EH (cell line): Measurements from ENCODE around the gene CARD11.
A peak's percentile ranks its signal among the peaks of the same experiment; 100 is the strongest.
"Not testable (repeated sequence)": the region's sequence is repeated elsewhere in the genome, so short reads cannot be mapped to it uniquely, and the experiment has no call there.

Experiments used
- DNase-seq: peaks from one replicate; pipeline ENCODE4 v3.0.0-alpha.2; 2015; ENCODE audit warnings: low read depth

CARD11 gene

GRCh38 chr7:2962865-2963264 is 80.8 kb downstream of the CARD11 start:
- no peak for DNase-seq

DNA sequence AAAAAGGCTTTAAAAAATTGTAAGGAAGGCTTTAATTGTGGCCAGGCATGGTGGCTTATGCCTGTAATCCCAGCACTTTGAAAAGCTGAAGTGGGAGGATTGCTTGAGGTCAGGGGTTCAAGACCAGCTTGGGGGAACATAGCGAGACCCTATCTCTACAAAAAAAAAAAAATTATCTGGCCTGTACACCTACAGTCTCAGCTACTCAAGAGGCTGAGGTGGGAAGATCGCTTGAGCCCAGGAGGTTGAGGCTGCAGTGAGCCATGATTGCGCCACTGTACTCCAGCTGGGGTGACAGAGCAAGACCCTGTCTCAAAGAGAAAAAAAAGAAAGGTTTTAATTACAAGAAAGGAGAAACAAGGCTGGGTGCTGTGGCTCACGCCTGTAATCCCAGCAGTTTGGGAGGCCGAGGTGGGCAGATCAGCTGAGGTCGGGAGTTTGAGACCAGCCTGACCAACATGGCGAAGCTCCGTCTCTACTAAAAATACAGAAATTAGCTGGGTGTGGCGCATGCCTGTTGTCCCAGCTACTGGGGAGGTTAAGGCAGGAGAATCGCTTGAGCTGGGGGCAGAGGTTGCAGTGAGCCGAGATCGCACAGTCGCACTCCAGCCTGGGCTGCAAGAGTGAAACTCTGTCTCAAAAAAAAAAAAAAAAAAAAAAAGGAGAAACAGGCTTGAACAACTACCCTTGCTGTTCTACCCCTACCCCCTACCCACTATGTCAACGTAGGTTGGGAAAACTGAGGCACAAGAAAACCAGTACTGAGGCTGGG is 83.7 kb downstream of the CARD11 start:
- DNase-seq: no peak

- no peak for DNase-seq
These were observed 84.5 kb downstream of the CARD11 start for GRCh38 chr7:2959103-2959680.

DNA sequence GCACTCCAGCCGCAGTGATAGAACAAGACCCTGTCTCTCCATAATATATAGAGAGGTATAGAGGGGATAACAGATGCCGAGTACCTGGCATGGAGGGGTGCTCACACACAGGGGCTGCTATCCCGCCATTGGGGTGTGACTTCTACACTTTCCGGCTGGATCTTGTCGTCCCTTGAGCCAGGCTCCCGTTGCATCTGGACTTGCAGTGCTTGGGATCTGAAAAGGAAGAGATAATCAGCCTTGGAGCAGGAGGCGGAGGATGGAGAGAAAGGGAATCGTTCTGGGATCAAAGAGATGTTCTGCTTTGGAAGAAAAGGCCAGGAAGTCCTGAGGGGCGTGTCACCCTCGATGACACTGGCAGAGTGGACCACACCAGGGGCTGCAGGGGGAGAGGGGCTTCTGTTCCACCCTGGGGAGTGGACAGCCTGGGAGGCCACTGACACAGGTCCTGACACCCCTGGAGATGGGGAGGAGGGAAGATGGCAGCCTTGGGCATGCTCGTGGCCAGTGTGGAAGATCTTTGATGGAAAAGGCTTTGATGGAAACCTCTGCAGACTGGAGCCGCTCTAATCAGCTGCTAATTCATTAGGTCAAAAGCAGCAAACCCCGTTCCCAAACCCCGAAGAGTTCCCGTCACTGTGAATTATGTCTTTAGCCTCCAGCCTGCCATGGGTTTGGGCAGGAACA is 85.1 kb downstream of the CARD11 start:
- DNase-seq: no peak

- not testable (repeated sequence) for DNase-seq
These were observed 86.3 kb downstream of the CARD11 start for GRCh38 chr7:2957369-2957727.

- DNase-seq: peak; percentile 41
These were observed 86.9 kb downstream of the CARD11 start for GRCh38 chr7:2956526-2957368.

- DNase-seq: no peak
These were observed 87.6 kb downstream of the CARD11 start for GRCh38 chr7:2956076-2956475.

DNA sequence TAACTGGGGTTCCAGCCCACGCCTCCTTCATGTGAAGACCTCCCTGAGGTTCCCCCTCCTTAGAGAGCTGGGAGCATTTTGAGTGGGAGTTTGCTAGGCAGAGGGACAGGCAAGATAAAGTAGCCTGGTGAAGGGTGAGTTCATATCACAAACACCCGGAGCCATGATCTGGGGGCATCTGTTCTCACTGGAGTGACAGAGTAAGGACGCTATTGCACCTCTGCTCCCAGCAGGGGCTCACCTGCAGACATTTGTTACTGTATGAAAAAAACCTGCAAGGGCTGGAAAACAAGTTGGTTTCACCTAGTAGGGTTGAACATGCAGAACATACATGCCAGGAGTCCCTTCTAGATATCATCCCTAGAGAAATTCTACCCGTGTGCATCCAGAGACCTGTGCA is 88.4 kb downstream of the CARD11 start:
- DNase-seq: no peak

GRCh38 chr7:2954433-2954853 is 89.2 kb downstream of the CARD11 start:
- no peak for DNase-seq

DNA sequence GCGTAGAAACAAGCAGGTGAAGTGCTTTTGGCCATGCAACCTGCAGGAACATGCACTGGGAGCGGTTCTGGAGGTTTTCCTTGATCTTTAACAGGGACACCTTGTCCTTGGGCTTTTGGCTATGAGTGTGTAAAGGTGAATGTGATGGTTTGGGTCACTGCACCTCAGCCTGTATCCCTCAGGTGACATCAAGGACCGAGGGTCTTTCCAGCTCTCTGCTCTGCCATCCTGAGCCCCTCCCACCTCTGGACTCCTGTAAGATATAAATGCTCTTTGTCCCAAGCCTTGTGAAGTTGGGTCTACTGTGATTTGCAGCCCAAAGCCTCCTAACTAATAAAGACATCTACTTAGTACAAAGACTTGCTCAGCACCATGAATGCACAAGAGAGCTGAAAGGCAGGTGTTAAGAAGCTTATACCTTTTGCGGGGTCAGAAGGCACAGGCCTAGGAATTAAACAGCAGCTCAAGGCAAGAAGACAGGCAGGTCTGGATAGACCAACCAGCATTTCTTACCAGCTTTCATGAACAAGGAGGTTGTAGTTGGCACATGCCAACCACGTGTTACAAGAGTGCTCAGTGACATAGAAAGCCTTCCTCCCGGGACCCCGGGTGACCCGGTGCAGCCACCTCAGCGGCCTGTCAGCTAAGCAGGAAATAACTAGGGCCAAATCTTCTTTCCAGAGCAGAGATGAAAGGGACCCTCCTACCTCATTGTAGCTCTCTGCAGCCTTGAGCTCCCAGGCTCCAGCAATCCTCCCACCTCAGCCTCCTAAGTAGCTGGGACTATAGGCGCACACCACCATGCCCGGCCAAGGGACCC is 89.9 kb downstream of the CARD11 start:
- DNase-seq: no peak

GRCh38 chr7:2953099-2953498 is 90.6 kb downstream of the CARD11 start:
- DNase-seq: no peak

DNA sequence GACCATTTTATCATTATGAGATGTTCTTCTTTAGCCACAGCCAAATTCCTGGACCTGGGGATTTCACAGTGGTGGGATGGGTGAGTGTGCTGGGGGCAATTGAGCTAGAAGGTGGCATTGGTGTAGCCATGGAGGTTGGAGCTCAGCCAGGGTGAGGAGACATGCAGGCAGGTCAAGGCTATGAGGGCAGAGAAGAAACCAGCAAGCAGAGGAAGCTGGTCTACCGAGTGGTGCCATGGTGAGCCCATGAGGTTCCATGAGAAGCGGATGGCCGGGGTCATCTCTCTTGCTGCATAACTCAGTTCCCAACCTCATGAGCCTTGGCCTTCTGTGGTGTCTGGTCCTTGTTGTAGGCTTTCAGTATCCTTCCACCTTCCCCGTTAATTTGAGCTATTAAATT is 91.4 kb downstream of the CARD11 start:
- no peak for DNase-seq

DNA sequence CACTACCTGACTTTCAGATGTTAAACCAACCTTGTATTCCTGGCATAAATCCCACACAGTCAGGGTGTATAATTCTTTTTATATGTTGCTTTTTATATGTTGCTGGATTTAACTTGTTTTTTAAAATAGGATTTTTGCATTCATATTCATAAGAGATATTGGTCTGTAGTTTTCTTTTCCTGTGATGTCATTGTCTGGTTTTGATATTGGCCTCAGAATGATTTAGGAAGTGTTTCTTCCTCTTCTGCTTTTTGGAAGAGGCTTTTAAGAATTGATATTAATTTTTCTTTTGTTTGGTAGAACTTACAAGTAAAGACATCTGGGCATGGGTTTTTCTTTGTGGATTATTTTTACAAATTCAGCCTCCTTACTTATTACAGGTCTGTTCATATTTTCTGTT is 93.1 kb downstream of the CARD11 start:
- DNase-seq: no peak

DNA sequence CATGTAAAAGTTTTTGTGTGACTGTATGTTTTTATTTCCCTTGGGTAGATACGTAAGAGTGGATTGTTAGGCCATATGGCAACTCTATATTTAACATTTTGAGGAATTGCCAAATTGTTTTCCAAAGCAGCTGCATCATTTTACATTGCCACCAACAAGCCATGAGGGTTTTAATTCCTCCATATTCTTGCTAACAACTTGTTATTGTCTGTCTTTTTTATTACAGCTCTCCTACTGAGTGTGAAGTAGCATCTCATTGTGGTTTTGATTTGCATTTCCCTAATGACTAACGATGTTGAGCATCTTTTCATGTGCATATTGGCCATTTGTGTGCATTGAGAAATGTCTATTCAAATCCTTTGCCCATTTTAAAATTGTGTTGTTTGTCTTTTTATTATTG is 94.9 kb downstream of the CARD11 start:
- DNase-seq: no peak

DNA sequence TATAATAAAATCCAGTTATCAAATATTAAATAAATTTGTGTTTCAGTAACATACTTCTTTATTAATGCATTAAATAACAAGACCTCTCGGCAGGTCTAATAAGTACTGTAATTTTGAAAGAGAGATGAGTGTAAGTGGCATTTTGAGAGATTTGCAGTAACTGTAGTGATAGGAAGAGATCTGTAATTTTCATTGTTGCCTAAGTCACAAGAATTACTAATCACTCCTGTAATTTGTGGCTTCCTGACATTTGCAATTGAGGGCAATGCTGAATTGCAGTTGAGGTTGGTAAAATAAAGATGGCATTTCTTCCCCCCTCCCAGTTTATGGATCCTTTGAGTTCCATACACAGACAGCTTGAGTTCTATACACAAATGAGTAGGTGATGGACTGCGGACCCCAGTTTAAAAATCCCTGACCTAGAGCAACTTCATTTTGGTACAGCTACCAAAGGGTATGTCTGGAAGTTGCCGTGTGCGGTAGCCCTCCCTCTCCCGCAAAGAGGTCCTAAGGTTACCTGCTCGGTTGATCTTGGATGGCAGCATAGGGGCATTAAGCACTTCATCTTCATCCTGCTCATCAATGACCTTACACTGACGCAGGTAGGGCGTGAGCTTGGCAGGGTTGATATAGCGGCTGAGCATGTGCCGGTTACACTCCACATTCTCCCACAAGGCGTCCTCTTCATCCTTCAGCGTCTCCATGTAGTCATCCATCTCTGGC is 96.4 kb downstream of the CARD11 start:
- no peak for DNase-seq

DNA sequence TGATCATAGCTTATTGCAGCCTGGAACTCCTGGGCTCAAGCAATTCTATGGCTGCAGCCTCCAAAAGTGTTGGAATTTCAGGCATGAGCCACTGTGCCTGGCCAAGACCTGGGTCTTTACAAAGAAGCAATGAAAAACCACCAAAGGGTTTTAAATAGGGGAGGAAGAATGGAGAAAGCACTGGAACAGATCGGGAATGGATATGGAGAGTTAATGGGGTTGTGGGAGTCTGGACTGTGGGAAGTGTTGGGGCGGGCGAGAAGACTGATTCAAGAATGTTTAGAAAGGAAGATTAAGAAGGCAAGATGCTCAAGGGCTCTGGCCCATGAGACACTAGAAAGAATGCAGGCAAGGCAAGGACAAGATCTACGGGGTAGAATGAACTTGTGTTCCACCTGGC is 98.5 kb downstream of the CARD11 start:
- no peak for DNase-seq

DNA sequence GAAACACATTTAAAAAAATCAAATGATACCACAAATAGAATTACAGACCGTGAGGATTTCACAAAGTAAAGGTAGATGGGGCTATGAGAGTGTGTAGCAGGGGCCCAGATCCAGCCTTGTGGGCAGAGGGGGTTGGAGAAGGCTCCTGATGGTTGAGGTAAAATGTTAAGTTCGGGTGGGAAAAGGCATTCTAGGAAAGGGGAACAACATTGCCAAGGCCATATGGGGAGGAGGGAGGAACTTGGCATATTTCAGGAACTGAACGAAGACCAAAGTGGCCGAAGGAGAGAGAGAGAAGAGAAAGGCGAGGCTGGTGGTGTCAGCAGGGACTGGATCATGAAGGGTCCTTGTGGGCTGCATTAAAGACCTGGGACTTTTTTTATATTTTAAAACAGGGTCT is 98.9 kb downstream of the CARD11 start:
- no peak for DNase-seq

DNA sequence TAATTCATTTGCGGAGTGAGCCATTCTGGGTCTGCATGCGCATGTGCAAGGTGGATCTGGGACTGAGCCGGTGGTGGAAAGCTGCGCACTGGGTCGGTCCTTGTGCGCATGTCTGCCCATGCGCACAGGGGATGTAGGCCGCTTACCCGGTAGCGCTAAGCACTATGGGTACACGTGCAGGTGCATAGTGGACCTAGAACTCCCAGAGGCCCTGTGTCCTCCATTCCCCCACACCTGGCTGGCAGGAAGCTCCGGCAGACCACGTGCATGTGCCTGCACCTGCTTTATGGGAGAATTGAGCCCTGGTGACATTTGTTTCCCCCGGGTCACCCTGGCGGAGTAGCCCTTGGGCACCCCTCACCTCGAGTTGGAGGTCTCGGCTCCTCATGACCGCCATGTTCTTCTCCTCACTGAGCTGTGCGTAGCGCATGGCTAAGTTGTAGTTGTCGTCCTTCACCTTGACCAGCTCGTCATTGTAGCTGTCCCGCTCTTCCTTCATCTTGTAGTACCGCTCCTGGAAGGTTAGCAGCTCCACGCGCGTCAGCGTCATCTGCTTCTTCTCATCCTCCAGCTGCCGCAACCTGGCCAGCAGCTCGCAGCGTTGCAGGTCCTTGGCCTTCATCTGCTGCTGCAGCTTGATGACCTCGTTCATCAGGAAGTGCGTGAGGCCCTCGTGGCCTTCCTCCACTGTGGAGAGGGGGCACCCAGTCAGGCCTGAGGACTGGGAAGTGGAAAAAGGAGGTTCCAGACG is 99.6 kb downstream of the CARD11 start:
- no peak for DNase-seq

GRCh38 chr7:2941216-2941859 is 102.3 kb downstream of the CARD11 start:
- no peak for DNase-seq

- DNase-seq: no peak
These were observed 103.2 kb downstream of the CARD11 start for GRCh38 chr7:2940466-2940865.
